Naive thymus-derived CD4-positive, alpha-beta T cell (primary cell): ENCODE data around the gene TMSB4X. TPM values are rescaled to one million over a fixed set of nuclear protein-coding genes. Genes with fewer than 3 reads are reported as not detected.

Experiments
- ATAC-seq: fragments of 150-1000 bp; cut with Tn5 transposase; 2 replicates; pipeline ENCODE4 v1.10.0; 2021; ENCODE audit warnings: mild to moderate bottlenecking, moderate library complexity
- CTCF ChIA-PET: fragments of 350-600 bp; sonication (Branson Sonifier 250); formaldehyde crosslinking; loops from one replicate; lab custom pipeline; 2021; ENCODE audit warnings: antibody characterized with exemption; lab: Charles Lee
- POLR2A ChIA-PET: fragments of 350-600 bp; sonication (Branson Sonifier 250); formaldehyde crosslinking; loops from one replicate; lab custom pipeline; 2021; ENCODE audit warnings: antibody characterized with exemption, inconsistent platforms; lab: Charles Lee
- DNase-seq, 9 donors: peaks; one replicate each; pipeline versions ENCODE4 v3.0.0 to v3.0.0-alpha.2; 2020 to 2022; ENCODE audit warnings: mixed read lengths in 1 of 9
- H3K27ac ChIP-seq: one replicate; pipeline ENCODE4 v1.7.0; 2013; ENCODE audit warnings: mild to moderate bottlenecking, low read depth, low read length, moderate library complexity
- H3K27me3 ChIP-seq, 2 donors: one replicate each; pipeline ENCODE4 v1.7.0; 2013; ENCODE audit warnings: low read length in 2 of 2, mild to moderate bottlenecking in 2 of 2, moderate library complexity in 2 of 2; ENCODE audit not compliant: control insufficient read depth in 2 of 2, insufficient read depth in 2 of 2
- H3K36me3 ChIP-seq, 3 experiments: 1 replicate in 2 of 3; 2 replicates in 1 of 3; pipeline ENCODE4 v1.7.0; 2013; ENCODE audit warnings: low read length in 3 of 3, mild to moderate bottlenecking in 3 of 3, moderate library complexity in 1 of 3; ENCODE audit not compliant: insufficient read depth in 3 of 3, control insufficient read depth in 2 of 3
- H3K4me1 ChIP-seq, 2 donors: one replicate each; pipeline ENCODE4 v1.7.0; 2013; ENCODE audit warnings: low read length in 2 of 2, mild to moderate bottlenecking in 2 of 2, moderate library complexity in 1 of 2; ENCODE audit not compliant: control insufficient read depth in 2 of 2, insufficient read depth in 2 of 2
- H3K4me3 ChIP-seq: 2 replicates; pipeline ENCODE4 v1.7.0; 2013; ENCODE audit warnings: mild to moderate bottlenecking, low read length
- H3K9me3 ChIP-seq, 3 experiments: 1 replicate in 2 of 3; 2 replicates in 1 of 3; pipeline ENCODE4 v1.7.0; 2013; ENCODE audit warnings: low read length in 3 of 3; ENCODE audit not compliant: control insufficient read depth in 2 of 3
- H3K27ac Mint-ChIP-seq, 9 donors: one replicate each; pipeline ENCODE4 v1.8.0; 2020 to 2022; ENCODE audit warnings: mixed read lengths in 9 of 9, mild to moderate bottlenecking in 8 of 9, moderate library complexity in 5 of 9, inconsistent platforms in 2 of 9
- H3K27me3 Mint-ChIP-seq, 5 donors: one replicate each; pipeline ENCODE4 v1.8.0; 2021 to 2022; ENCODE audit warnings: mixed read lengths in 5 of 5, mild to moderate bottlenecking in 1 of 5
- H3K36me3 Mint-ChIP-seq, 5 donors: one replicate each; pipeline ENCODE4 v1.8.0; 2020 to 2022; ENCODE audit warnings: mixed read lengths in 5 of 5, mild to moderate bottlenecking in 3 of 5, inconsistent platforms in 1 of 5
- H3K4me1 Mint-ChIP-seq, 7 donors: one replicate each; pipeline ENCODE4 v1.8.0; 2020 to 2022; ENCODE audit warnings: mixed read lengths in 7 of 7, mild to moderate bottlenecking in 3 of 7, inconsistent platforms in 1 of 7
- H3K4me3 Mint-ChIP-seq, 10 donors: one replicate each; pipeline ENCODE4 v1.8.0; 2020 to 2022; ENCODE audit warnings: mild to moderate bottlenecking in 10 of 10, mixed read lengths in 10 of 10, moderate library complexity in 6 of 10, inconsistent platforms in 2 of 10
- H3K9me3 Mint-ChIP-seq, 11 donors: one replicate each; pipeline ENCODE4 v1.8.0; 2020 to 2022; ENCODE audit warnings: mixed read lengths in 11 of 11, mild to moderate bottlenecking in 4 of 11, inconsistent platforms in 1 of 11, moderate library complexity in 1 of 11
- intact Hi-C, 2 donors: fragments of 100-400 bp; cut with micrococcal nuclease; formaldehyde crosslinking; loops; one replicate each; pipeline ENCODE4 v1.15.1; 2023
- polyA plus RNA-seq, 2 donors: library from polyadenylated mRNA; unstranded; fragments of 300-500 nt; fragmentation: Illumina TruSeq; gene quantifications; one replicate each; pipeline ENCODE4 v1.2.3, GENCODE V29; 2021
- total RNA-seq, 6 experiments: library from RNA in 5 of 6; stranded (reverse) in 5 of 6; gene quantifications; 1 replicate in 5 of 6; 2 replicates in 1 of 6; pipeline ENCODE4 v1.2.3 and lab custom pipeline; 2021 to 2026

Gene TMSB4X
- total and polyA plus RNA-seq, 7 experiments from 2014 or later = 3,911 to 30,787 (median 5,873) TPM

DNA sequence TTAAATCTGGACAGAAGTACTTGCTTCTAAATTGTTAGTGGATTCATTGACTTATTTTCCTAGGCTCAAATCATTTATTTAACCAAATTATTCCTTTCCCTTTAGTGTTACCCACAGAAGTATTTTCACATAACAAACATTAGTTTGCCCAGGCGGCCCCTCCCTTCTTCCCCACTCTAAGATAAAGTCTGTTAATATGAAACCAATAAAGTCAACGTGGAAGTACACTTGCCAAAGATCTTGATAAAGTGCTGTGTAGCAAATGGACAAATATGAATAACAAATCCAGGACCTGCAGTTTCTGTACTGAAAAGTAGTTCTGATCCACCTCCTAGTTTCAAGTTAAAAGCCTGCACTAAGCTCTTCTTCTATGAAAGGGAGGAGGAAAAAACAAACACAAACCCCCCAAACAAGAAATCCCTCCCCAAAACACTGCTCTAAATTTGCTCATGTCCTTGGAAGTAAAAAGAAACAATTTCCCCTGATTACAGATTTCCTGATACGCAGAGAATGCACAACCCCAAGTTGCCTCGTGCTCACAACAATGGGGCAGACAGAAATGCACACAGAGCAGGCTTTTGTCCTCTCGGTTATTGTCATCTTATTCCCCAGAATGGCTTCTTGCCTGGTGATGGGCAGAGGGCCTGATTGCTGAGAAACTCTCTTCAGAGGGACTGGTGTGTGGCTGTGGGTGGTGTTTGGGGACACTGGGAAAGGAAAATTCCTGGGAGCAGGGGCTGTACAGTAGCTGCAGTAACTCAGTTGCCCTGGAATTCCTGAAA lies 23.2 kb downstream of the TMSB4X start:
- H3K4me3 ChIP-seq = peak overlapping the region; percentile 37
- Mint-ChIP-seq H3K27ac (peak overlapping the region; percentile 83 to 98 (median 91)), H3K36me3 (peaks cover 0 to 5% (median 0%) of the 10 kb centered on the region in 5 donors), H3K4me1 (peaks cover 18 to 92% (median 74%) of the 10 kb centered on the region in 7 donors), H3K27me3 (no peaks in the 10 kb centered on the region), H3K9me3 (peaks cover 0 to 3% (median 0%) of the 10 kb centered on the region in 11 donors), H3K4me3 (peak overlapping the region; percentile 29 to 75 (median 58))
- H3K27me3 ChIP-seq = no peaks in the 10 kb centered on the region
- intact Hi-C loops = loop anchor here (1.0 to 2.0 kb wide), 3 partner anchors 13 to 15 kb away; no protein-coding TSS in a partner anchor
- H3K27ac ChIP-seq = peak overlapping the region; percentile 77
- H3K36me3 ChIP-seq = no peaks in the 10 kb centered on the region
- no peaks in the 10 kb centered on the region for H3K9me3 ChIP-seq
- ATAC-seq (no peak), DNase-seq (no peak)
- ChIA-PET CTCF (interaction anchor here (0.5 to 1.8 kb wide), 9 partner anchors 13 to 490 kb away, joined by 3 to 4 read pairs (median 3); no protein-coding TSS in a partner anchor), POLR2A (interaction anchor here (1.0 to 29.2 kb wide), 14 partner anchors 8 to 104 kb away, joined by 3 to 873 read pairs (median 6); partner anchors contain the start of gene TMSB4X)
- H3K4me1 ChIP-seq = peaks cover 53 to 71% of the 10 kb centered on the region in 2 donors

DNA sequence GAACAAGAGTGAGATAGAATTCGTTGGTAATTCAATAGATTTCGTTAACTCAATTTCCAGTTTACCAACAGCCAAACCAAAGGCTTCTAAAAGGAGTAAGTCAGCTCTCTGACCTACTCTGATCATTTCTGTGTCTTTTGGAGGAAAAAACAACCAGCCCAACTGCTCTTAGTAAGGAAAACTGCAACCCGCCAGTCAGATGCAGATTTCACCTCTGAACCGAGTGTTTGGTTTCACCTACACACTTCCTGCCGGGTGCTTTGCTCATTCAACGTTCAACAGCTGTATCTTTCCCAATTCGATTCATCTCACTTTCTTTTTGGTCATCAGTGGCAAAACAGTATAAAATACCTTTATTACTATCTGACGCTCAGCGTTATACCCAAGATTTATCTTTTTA lies 24.5 kb downstream of the TMSB4X start:
- peak in 7 of 9 donors; percentile 46 to 70 (median 63) for DNase-seq

DNA sequence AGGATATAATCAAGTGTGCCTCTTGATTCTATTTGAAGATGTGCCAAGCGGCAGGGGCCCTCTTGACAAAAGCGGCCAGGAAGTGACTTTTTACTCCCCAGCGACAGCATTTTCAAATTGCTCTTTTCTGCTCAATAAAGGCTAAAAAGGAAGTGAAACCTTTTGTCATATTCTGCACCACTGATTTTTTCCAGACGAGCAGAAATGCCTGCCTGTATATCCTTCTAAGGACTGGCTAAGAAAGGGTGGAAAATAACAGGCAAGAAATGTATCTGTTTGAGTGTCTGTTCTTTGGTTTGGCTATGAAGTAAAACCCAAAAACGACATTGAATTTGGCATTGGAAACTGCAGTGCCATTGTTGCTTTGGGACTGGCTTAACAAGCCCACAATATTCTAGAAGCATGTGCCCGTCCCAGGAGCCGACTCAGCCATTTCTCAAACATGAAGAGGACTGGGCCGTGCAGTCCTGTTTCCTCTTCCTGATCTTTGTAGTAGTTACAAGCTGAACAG lies 25.4 kb downstream of the TMSB4X start:
- peaks cover 66 to 68% of the 10 kb centered on the region in 2 donors for H3K4me1 ChIP-seq
- POLR2A ChIA-PET = interaction anchor here (0.6 to 29.2 kb wide), 13 partner anchors 9 to 473 kb away, joined by 3 to 873 read pairs (median 5); partner anchors contain the start of gene TMSB4X
- Mint-ChIP-seq H3K4me1 (peaks cover 27 to 88% (median 74%) of the 10 kb centered on the region in 7 donors), H3K27ac (peak overlapping the region; percentile 83 to 98 (median 95)), H3K9me3 (peaks cover 0 to 2% (median 0%) of the 10 kb centered on the region in 11 donors), H3K27me3 (no peaks in the 10 kb centered on the region), H3K36me3 (peaks cover 0 to 5% (median 0%) of the 10 kb centered on the region in 5 donors), H3K4me3 (peak overlapping the region; percentile 70 to 86 (median 84))
- H3K27me3 ChIP-seq = no peaks in the 10 kb centered on the region
- H3K36me3 ChIP-seq = no peaks in the 10 kb centered on the region
- DNase-seq (peak in 7 of 9 donors; percentile 46 to 74 (median 68)), ATAC-seq (peak; percentile 65)
- intact Hi-C loops = loop anchor here (1.0 to 5.0 kb wide), 8 partner anchors 22 to 92 kb away; no protein-coding TSS in a partner anchor
- H3K9me3 ChIP-seq = no peaks in the 10 kb centered on the region
- H3K27ac ChIP-seq = peak overlapping the region; percentile 77
- H3K4me3 ChIP-seq = peak overlapping the region; percentile 42
- CTCF ChIA-PET = interaction anchor here (0.6 to 1.6 kb wide), 7 partner anchors 22 to 87 kb away, joined by 3 to 9 read pairs (median 5); no protein-coding TSS in a partner anchor

More for the DNA sequence above, 24.5 kb downstream of the TMSB4X start:
- CTCF ChIA-PET = interaction anchor here (0.6 to 1.5 kb wide), 7 partner anchors 14 to 720 kb away, joined by 3 to 8 read pairs (median 4); no protein-coding TSS in a partner anchor
- H3K36me3 Mint-ChIP-seq = peaks cover 0 to 5% (median 0%) of the 10 kb centered on the region in 5 donors
- no peaks in the 10 kb centered on the region for H3K9me3 ChIP-seq
- no peaks in the 10 kb centered on the region for H3K27me3 ChIP-seq
- peak overlapping the region; percentile 83 to 98 (median 95) for H3K27ac Mint-ChIP-seq
- POLR2A ChIA-PET = interaction anchor here (0.7 to 29.2 kb wide), 13 partner anchors 14 to 474 kb away, joined by 3 to 873 read pairs (median 5); partner anchors contain the start of gene TMSB4X
- no peaks in the 10 kb centered on the region for H3K36me3 ChIP-seq
- H3K4me1 Mint-ChIP-seq = peaks cover 18 to 82% (median 67%) of the 10 kb centered on the region in 7 donors
- H3K27me3 Mint-ChIP-seq = no peaks in the 10 kb centered on the region
- H3K9me3 Mint-ChIP-seq = peaks cover 0 to 3% (median 0%) of the 10 kb centered on the region in 11 donors
- peak overlapping the region; percentile 70 to 86 (median 84) for H3K4me3 Mint-ChIP-seq
- peak overlapping the region; percentile 77 for H3K27ac ChIP-seq
- intact Hi-C loops = loop anchor here in 1 of 2 donors (1.0 to 2.0 kb wide), 3 partner anchors 10 to 15 kb away; no protein-coding TSS in a partner anchor
- H3K4me3 ChIP-seq = peak overlapping the region; percentile 42
- ATAC-seq = peak; percentile 82
- peaks cover 56 to 61% of the 10 kb centered on the region in 2 donors for H3K4me1 ChIP-seq

DNA sequence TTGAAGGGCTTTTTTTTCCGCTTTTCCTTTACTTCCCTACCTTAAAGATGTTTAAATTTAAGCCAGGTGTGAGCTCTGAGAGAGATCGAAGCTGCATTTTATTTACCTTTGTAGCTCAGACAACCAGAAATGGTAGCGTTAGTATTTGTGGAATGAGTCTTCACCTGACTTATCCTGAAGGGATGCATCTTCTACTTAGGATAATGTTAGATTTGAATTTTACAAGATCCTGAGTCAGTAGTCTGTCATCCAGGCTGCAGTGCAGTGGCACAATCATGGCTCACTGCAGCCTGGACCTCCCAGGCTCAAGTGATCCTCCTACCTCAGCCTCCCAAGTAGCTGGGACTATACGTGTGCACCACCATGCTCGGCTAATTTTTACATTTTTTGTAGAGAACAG lies 26.2 kb downstream of the TMSB4X start:
- ATAC-seq = no peak
- Mint-ChIP-seq H3K27ac (peak overlapping the region; percentile 83 to 98 (median 95)), H3K27me3 (no peaks in the 10 kb centered on the region), H3K36me3 (peaks cover 0 to 4% (median 0%) of the 10 kb centered on the region in 5 donors), H3K9me3 (no peaks in the 10 kb centered on the region), H3K4me1 (peaks cover 34 to 88% (median 76%) of the 10 kb centered on the region in 7 donors), H3K4me3 (peak overlapping the region; percentile 31 to 86 (median 62))
- Histone ChIP-seq H3K27ac (peak overlapping the region; percentile 77), H3K36me3 (no peaks in the 10 kb centered on the region), H3K9me3 (no peaks in the 10 kb centered on the region), H3K4me1 (peaks cover 70% of the 10 kb centered on the region in 2 donors), H3K4me3 (no peak overlapping the region), H3K27me3 (no peaks in the 10 kb centered on the region)
- CTCF ChIA-PET = interaction anchor here (0.9 to 2.1 kb wide), 7 partner anchors 22 to 92 kb away, joined by 3 to 9 read pairs (median 5); no protein-coding TSS in a partner anchor
- POLR2A ChIA-PET = interaction anchor here (0.6 to 29.2 kb wide), 14 partner anchors 10 to 473 kb away, joined by 3 to 873 read pairs (median 4); partner anchors contain the start of gene TMSB4X
- DNase-seq = no peak
- intact Hi-C loops = loop anchor here (2.0 to 5.0 kb wide), 2 partner anchors 71 to 86 kb away; no protein-coding TSS in a partner anchor

DNA sequence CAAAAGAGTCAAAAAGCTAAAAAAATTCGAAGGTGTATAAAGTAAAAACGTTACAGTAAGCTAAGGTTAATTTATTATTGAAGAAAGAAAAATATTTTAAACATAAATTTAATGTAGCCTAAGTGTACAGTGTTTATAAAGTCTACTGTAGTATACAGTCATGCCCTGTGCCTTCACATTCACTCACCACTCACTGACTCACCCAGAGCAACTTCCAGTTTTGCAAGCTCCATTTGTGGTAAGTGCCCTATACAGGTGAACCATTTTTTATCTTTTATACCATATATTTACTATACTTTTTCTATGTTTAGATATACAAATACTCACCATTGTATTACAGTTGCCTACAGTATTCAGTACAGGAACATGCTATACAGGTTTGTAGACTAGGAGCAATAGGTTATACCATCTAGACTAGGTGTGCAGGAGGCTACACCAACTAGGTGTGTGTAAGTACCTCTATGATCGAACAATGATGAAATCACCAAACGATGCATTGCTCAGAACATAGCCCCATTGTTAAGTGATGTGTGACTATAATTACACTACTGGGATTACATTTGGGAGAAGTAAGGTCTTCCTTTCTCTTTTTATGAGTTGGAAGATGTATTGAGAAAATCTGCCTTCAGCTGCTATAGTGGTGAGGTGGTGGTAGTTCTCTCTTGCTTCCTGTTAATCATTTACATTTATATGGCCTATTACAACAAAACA lies 27.2 kb downstream of the TMSB4X start:
- H3K4me1 ChIP-seq = peaks cover 64 to 71% of the 10 kb centered on the region in 2 donors
- no peak for ATAC-seq
- peak overlapping the region in 5 of 10 donors; percentile 13 to 45 (median 35) for H3K4me3 Mint-ChIP-seq

More for the DNA sequence above, 27.2 kb downstream of the TMSB4X start:
- Histone ChIP-seq H3K27ac (peak overlapping the region; percentile 39), H3K4me3 (no peak overlapping the region), H3K36me3 (no peaks in the 10 kb centered on the region), H3K9me3 (no peaks in the 10 kb centered on the region), H3K27me3 (no peaks in the 10 kb centered on the region)
- Mint-ChIP-seq H3K27me3 (no peaks in the 10 kb centered on the region), H3K4me1 (peaks cover 37 to 88% (median 70%) of the 10 kb centered on the region in 7 donors), H3K27ac (peak overlapping the region in 8 of 9 donors; percentile 56 to 97 (median 80)), H3K9me3 (no peaks in the 10 kb centered on the region), H3K36me3 (peaks cover 0 to 4% (median 0%) of the 10 kb centered on the region in 5 donors)
- no peak for DNase-seq
- ChIA-PET POLR2A (interaction anchor here (0.8 to 29.2 kb wide), 13 partner anchors 11 to 85 kb away, joined by 3 to 873 read pairs (median 4); partner anchors contain the start of gene TMSB4X), CTCF (interaction anchor here (0.6 to 2.1 kb wide), 8 partner anchors 12 to 91 kb away, joined by 3 to 9 read pairs (median 4); no protein-coding TSS in a partner anchor)
- intact Hi-C loops = loop anchor here (2.0 to 5.0 kb wide), 3 partner anchors 70 to 85 kb away; no protein-coding TSS in a partner anchor
